Fibroblast of lung (primary cell): ENCODE data around the gene HESX1. TPM values are rescaled to one million over a fixed set of nuclear protein-coding genes. Genes with fewer than 3 reads are reported as not detected.

Experiments
- DNase-seq, 2 donors: peaks; one replicate each; pipeline versions ENCODE4 v3.0.0 to v3.0.0-alpha.2; 2010; ENCODE audit warnings: low read depth in 2 of 2
- H2AFZ ChIP-seq: 2 replicates; pipeline ENCODE4 v1.5.1; 2012; ENCODE audit warnings: low read length, control low read depth, inconsistent platforms
- H3K27ac ChIP-seq: 2 replicates; pipeline ENCODE4 v1.5.1; 2011; ENCODE audit warnings: low read length, control low read depth; ENCODE audit not compliant: insufficient read depth
- H3K27me3 ChIP-seq: 2 replicates; pipeline ENCODE4 v1.5.1; 2011; ENCODE audit warnings: mild to moderate bottlenecking, low read length; ENCODE audit not compliant: control insufficient read depth, insufficient read depth
- H3K36me3 ChIP-seq: 2 replicates; pipeline ENCODE4 v1.5.1; 2011; ENCODE audit warnings: low read length; ENCODE audit not compliant: control insufficient read depth, insufficient read depth
- H3K4me1 ChIP-seq: 2 replicates; pipeline ENCODE4 v1.5.1; 2011; ENCODE audit warnings: low read length; ENCODE audit not compliant: control insufficient read depth, insufficient read depth; ENCODE audit errors: extremely low read depth
- H3K4me2 ChIP-seq: 2 replicates; pipeline ENCODE4 v1.5.1; 2011; ENCODE audit warnings: low read length, control low read depth; ENCODE audit not compliant: insufficient read depth; ENCODE audit errors: extremely low read depth
- H3K4me3 ChIP-seq, 4 experiments: fragments of 200-600 bp in 1 of 4; sonication (generic) in 1 of 4; replicated peaks in 1 of 4; 2 replicates each; pipeline ENCODE4 v1.5.1; 2011 to 2016; ENCODE audit warnings: low read length in 4 of 4, low read depth in 3 of 4, mild to moderate bottlenecking in 3 of 4, control low read depth in 2 of 4, inconsistent platforms in 1 of 4, mixed read lengths in 1 of 4; ENCODE audit not compliant: insufficient read depth in 1 of 4; ENCODE audit errors: control extremely low read depth in 1 of 4
- H3K79me2 ChIP-seq: 2 replicates; pipeline ENCODE4 v1.5.1; 2012; ENCODE audit warnings: mild to moderate bottlenecking, low read length, inconsistent platforms; ENCODE audit not compliant: control insufficient read depth, insufficient read depth
- H3K9ac ChIP-seq: 2 replicates; pipeline ENCODE4 v1.5.1; 2011; ENCODE audit warnings: mild to moderate bottlenecking, low read length, control low read depth; ENCODE audit not compliant: insufficient read depth
- H3K9me3 ChIP-seq: 2 replicates; pipeline ENCODE4 v1.5.1; 2012; ENCODE audit warnings: low read depth, low read length; ENCODE audit not compliant: control insufficient read depth, insufficient read depth
- H4K20me1 ChIP-seq: 2 replicates; pipeline ENCODE4 v1.5.1; 2011; ENCODE audit warnings: low read length; ENCODE audit not compliant: control insufficient read depth, insufficient read depth; ENCODE audit errors: extremely low read depth
- EZH2 ChIP-seq: IDR thresholded peaks from 2 replicates; pipeline ENCODE4 v1.5.1; 2012; ENCODE audit warnings: low read length, control low read depth, mild to moderate bottlenecking; ENCODE audit errors: missing control alignments
- polyA plus RNA-seq, 2 donors: library from polyadenylated mRNA; depleted of rRNA in 1 of 2; stranded (reverse) in 1 of 2; unstranded in 1 of 2; fragments of >200 nt; gene quantifications; 2 replicates each; pipeline ENCODE4 v1.2.1, GENCODE V29; 2011 to 2012; ENCODE audit warnings: missing spikeins in 1 of 2
- total RNA-seq: library from RNA; depleted of rRNA; stranded (reverse); fragments of >200 nt; gene quantifications from 2 replicates; pipeline ENCODE4 v1.2.1, GENCODE V29; 2014
- TF ChIP-seq, protein P1 (sequence below), 2 donors: IDR thresholded peaks in 1 of 2; conservative IDR thresholded peaks in 1 of 2; 1 replicate in 1 of 2; 2 replicates in 1 of 2; pipeline ENCODE4 v1.5.1; 2011 to 2012; ENCODE audit warnings: low read length in 2 of 2, control low read depth in 1 of 2, inconsistent platforms in 1 of 2, low read depth in 1 of 2, mild to moderate bottlenecking in 1 of 2

Gene HESX1
- total and polyA plus RNA-seq, 2 donors (not counting 1 experiment from before 2014, with no cell fraction given), result 0.64 to 0.99 TPM

DNA sequence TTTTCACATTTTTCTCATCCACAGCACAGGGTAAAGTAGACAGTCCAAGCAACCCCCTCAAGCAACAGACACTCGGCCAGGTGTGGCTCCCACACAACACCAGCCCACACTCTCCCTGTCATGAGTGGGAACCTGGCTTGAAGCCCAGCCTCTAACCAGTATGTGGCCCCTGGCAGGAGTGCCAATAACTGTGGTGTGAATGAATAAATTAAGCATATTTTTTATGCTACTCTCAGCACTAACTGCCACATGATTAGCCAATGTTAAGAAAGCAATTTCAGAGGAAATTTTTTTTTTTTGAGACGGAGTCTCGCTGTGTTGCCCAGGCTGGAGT lies 44.5 kb downstream of the HESX1 start:
- TF ChIP-seq, protein P1, sequence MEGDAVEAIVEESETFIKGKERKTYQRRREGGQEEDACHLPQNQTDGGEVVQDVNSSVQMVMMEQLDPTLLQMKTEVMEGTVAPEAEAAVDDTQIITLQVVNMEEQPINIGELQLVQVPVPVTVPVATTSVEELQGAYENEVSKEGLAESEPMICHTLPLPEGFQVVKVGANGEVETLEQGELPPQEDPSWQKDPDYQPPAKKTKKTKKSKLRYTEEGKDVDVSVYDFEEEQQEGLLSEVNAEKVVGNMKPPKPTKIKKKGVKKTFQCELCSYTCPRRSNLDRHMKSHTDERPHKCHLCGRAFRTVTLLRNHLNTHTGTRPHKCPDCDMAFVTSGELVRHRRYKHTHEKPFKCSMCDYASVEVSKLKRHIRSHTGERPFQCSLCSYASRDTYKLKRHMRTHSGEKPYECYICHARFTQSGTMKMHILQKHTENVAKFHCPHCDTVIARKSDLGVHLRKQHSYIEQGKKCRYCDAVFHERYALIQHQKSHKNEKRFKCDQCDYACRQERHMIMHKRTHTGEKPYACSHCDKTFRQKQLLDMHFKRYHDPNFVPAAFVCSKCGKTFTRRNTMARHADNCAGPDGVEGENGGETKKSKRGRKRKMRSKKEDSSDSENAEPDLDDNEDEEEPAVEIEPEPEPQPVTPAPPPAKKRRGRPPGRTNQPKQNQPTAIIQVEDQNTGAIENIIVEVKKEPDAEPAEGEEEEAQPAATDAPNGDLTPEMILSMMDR (conservative IDR thresholded peaks at IDR 0.05 in 1 of 2, IDR thresholded peaks at IDR 0.05 in 1 of 2; ENCODE audit: low read depth in 1 of 2, low read length in 2 of 2), result no peak
- no peak for TF ChIP-seq EZH2
- H4K20me1 ChIP-seq, result no peaks in the 10 kb centered on the region
- peak in 1 of 2 donors; percentile 17 for DNase-seq
- H3K9ac ChIP-seq, result no peak overlapping the region
- H3K4me2 ChIP-seq, result peak overlapping the region; percentile 13
- H2AFZ ChIP-seq, result no peak overlapping the region
- no peaks in the 10 kb centered on the region for H3K4me1 ChIP-seq
- no peaks in the 10 kb centered on the region for H3K9me3 ChIP-seq
- no peaks in the 10 kb centered on the region for H3K36me3 ChIP-seq
- no peaks in the 10 kb centered on the region for H3K27me3 ChIP-seq
- no peak overlapping the region for H3K4me3 ChIP-seq
- H3K79me2 ChIP-seq, result no peaks in the 10 kb centered on the region
- H3K27ac ChIP-seq, result no peak overlapping the region

DNA sequence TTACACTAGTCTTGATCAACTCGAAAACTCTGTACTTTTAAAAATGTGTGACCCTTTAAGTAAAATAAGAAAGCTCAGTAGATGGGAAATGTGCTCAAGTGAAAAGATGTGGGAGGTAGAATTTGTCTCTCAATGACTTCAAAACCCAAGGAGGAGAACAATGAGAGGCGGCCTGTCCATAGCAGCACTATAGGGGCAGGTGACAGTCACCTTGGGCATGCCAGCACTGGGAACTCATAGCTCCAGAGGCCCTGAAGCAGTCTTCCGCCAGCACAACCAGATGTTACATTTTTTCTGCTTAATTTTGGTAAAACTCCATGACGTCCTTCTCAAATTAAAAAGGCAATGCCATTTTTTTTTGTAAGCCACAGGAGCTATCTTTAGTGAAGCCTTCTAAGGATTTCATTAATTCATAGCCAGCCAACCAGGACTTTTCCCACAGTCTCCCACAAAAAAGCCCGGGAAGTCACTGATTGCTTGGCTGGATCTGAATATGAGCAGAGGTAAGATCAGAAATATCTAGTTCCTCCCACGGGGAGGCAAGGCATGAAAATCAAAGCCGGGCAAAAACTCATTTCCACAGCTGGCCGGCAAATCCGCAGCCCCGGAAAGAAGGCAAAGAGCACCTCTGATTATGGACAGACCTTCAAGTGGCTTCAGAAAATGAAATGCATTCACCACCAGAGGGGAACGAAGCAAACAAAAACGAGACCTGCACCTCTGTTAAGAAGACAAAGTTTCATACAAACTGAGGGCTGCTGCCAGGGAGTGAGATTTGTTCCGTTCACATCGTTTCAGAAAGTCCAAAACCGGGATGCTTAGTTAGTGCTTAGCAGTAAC lies 45.1 kb downstream of the HESX1 start:
- no peak overlapping the region for H2AFZ ChIP-seq
- H3K4me3 ChIP-seq, result no peak overlapping the region
- TF ChIP-seq EZH2, result no peak
- H3K4me1 ChIP-seq, result no peaks in the 10 kb centered on the region
- H3K27me3 ChIP-seq, result no peaks in the 10 kb centered on the region
- DNase-seq, result no peak
- no peaks in the 10 kb centered on the region for H3K36me3 ChIP-seq
- H3K79me2 ChIP-seq, result no peaks in the 10 kb centered on the region
- H3K4me2 ChIP-seq, result peak overlapping the region; percentile 13
- H3K9me3 ChIP-seq, result no peaks in the 10 kb centered on the region
- no peaks in the 10 kb centered on the region for H4K20me1 ChIP-seq
- H3K9ac ChIP-seq, result no peak overlapping the region
- H3K27ac ChIP-seq, result no peak overlapping the region

DNA sequence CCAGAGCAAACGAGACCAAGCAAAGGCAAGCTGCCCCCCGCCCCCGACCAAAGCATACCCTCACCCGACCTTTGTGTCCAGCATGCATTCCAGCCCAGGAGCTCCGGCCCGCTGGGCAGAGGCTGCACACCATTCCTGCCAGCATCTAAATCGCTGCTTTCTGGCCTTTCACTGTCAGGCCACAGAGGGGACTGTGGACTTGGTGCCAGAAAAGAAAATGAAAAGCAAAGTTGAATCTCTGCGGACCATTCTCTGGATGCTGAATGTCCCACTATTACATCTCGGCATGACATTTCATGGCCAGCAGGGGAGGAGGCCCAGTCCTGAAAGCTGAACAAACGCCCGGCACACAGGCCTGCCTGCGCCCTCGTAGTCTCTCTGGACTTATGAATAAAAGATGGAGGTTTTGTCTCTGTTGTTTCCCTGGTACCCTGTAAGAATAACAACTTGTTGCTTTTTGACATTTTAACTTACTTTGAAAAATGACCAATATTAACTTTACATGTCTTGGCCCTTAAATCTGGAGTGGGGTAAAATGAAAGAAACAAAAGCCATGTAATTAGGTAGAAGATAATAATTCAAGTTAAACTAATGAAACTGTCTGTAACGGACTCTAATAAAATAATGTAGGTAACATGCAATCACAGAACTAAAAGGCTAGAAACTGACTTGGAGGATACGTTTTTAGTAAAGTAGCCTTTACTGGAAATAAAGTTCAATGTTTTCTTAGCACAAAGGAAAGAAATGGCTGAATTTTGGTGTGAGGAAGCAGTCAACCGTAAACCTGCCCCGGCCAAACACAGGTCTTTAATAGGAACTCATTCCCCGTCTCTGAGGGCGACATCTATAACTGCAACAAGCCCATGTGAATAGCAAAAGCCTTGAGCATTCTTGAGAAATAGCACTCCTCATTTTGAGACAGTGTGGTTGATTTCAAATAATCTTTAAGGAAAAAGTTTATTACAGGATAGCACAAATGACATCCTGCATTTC lies 47.3 kb downstream of the HESX1 start:
- no peaks in the 10 kb centered on the region for H3K4me1 ChIP-seq
- H2AFZ ChIP-seq, result peak overlapping the region; percentile 23
- no peak overlapping the region for H3K27ac ChIP-seq
- H3K36me3 ChIP-seq, result no peaks in the 10 kb centered on the region
- no peak overlapping the region for H3K4me3 ChIP-seq
- no peak for DNase-seq
- H4K20me1 ChIP-seq, result no peaks in the 10 kb centered on the region
- peak overlapping the region; percentile 51 for H3K4me2 ChIP-seq
- no peak for TF ChIP-seq EZH2
- TF ChIP-seq, protein P1 (conservative IDR thresholded peaks at IDR 0.05 in 1 of 2, IDR thresholded peaks at IDR 0.05 in 1 of 2; ENCODE audit: low read depth in 1 of 2, low read length in 2 of 2), result no peak
- H3K9me3 ChIP-seq, result no peaks in the 10 kb centered on the region
- H3K9ac ChIP-seq, result no peak overlapping the region
- no peaks in the 10 kb centered on the region for H3K79me2 ChIP-seq
- H3K27me3 ChIP-seq, result no peaks in the 10 kb centered on the region
